ENCODE data around the gene FRZB.
"Not testable (repeated sequence)": the region's sequence is repeated elsewhere in the genome, so short reads cannot be mapped to it uniquely, and the experiment has no call there.

The FRZB gene

GRCh38 chr2:182890773-182891378 lies 24.4 kb upstream of the FRZB start:
- peaks cover 0 to 3% (median 0%) of the 10 kb centered on the region in 5 donors for H3K9me3 ChIP-seq (ENCODE audit: control insufficient read depth in 5 of 5, low read length in 5 of 5)
- H3K9ac ChIP-seq (ENCODE audit: low read length in 5 of 5) = no peak overlapping the region

GRCh38 chr2:182890305-182890704 lies 23.9 kb upstream of the FRZB start:
- Histone ChIP-seq H3K9me3 (ENCODE audit: control insufficient read depth in 5 of 5, low read length in 5 of 5) (peaks cover 0 to 3% (median 0%) of the 10 kb centered on the region in 5 donors), H3K36me3 (ENCODE audit: control insufficient read depth in 5 of 5, insufficient read depth in 5 of 5, low read length in 5 of 5) (no peaks in the 10 kb centered on the region), H3K27ac (ENCODE audit: low read depth, low read length) (no peak overlapping the region), H3K4me1 (ENCODE audit: control insufficient read depth in 5 of 5, insufficient read depth in 5 of 5, low read length in 5 of 5) (no peaks in the 10 kb centered on the region), H3K4me3 (ENCODE audit: low read depth in 1 of 5, low read length in 5 of 5) (no peak overlapping the region), H3K9ac (ENCODE audit: low read length in 5 of 5) (no peak overlapping the region), H3K27me3 (ENCODE audit: control insufficient read depth in 5 of 5, insufficient read depth in 4 of 5, low read length in 5 of 5) (no peaks in the 10 kb centered on the region)

More at GRCh38 chr2:182890773-182891378, 24.4 kb upstream of the FRZB start:
- H3K27me3 ChIP-seq (ENCODE audit: control insufficient read depth in 5 of 5, insufficient read depth in 4 of 5, low read length in 5 of 5) = no peaks in the 10 kb centered on the region
- no peaks in the 10 kb centered on the region for H3K4me1 ChIP-seq (ENCODE audit: control insufficient read depth in 5 of 5, insufficient read depth in 5 of 5, low read length in 5 of 5)
- H3K36me3 ChIP-seq (ENCODE audit: control insufficient read depth in 5 of 5, insufficient read depth in 5 of 5, low read length in 5 of 5) = no peaks in the 10 kb centered on the region
- no peak overlapping the region for H3K4me3 ChIP-seq (ENCODE audit: low read depth in 1 of 5, low read length in 5 of 5)
- no peak overlapping the region for H3K27ac ChIP-seq (ENCODE audit: low read depth, low read length)

- Histone ChIP-seq H3K4me3 (ENCODE audit: low read depth in 1 of 5, low read length in 5 of 5) (no peak overlapping the region), H3K4me1 (ENCODE audit: control insufficient read depth in 5 of 5, insufficient read depth in 5 of 5, low read length in 5 of 5) (no peaks in the 10 kb centered on the region), H3K36me3 (ENCODE audit: control insufficient read depth in 5 of 5, insufficient read depth in 5 of 5, low read length in 5 of 5) (no peaks in the 10 kb centered on the region), H3K9ac (ENCODE audit: low read length in 5 of 5) (no peak overlapping the region), H3K27ac (ENCODE audit: low read depth, low read length) (no peak overlapping the region), H3K27me3 (ENCODE audit: control insufficient read depth in 5 of 5, insufficient read depth in 4 of 5, low read length in 5 of 5) (no peaks in the 10 kb centered on the region), H3K9me3 (ENCODE audit: control insufficient read depth in 5 of 5, low read length in 5 of 5) (no peaks in the 10 kb centered on the region)
Observed at GRCh38 chr2:182887753-182888415, 21.4 kb upstream of the FRZB start.

- no peaks in the 10 kb centered on the region for H3K4me1 ChIP-seq (ENCODE audit: control insufficient read depth in 5 of 5, insufficient read depth in 5 of 5, low read length in 5 of 5)
- H3K27ac ChIP-seq (ENCODE audit: low read depth, low read length) = no peak overlapping the region
- no peak overlapping the region for H3K4me3 ChIP-seq (ENCODE audit: low read depth in 1 of 5, low read length in 5 of 5)
- no peaks in the 10 kb centered on the region for H3K27me3 ChIP-seq (ENCODE audit: control insufficient read depth in 5 of 5, insufficient read depth in 4 of 5, low read length in 5 of 5)
- no peaks in the 10 kb centered on the region for H3K9me3 ChIP-seq (ENCODE audit: control insufficient read depth in 5 of 5, low read length in 5 of 5)
- no peak overlapping the region for H3K9ac ChIP-seq (ENCODE audit: low read length in 5 of 5)
- no peaks in the 10 kb centered on the region for H3K36me3 ChIP-seq (ENCODE audit: control insufficient read depth in 5 of 5, insufficient read depth in 5 of 5, low read length in 5 of 5)
Observed at GRCh38 chr2:182887093-182887492, 20.7 kb upstream of the FRZB start.

GRCh38 chr2:182885771-182886170 lies 19.3 kb upstream of the FRZB start:
- Histone ChIP-seq H3K27ac (ENCODE audit: low read depth, low read length) (no peak overlapping the region), H3K9me3 (ENCODE audit: control insufficient read depth in 5 of 5, low read length in 5 of 5) (peaks cover 0 to 5% (median 0%) of the 10 kb centered on the region in 5 donors), H3K4me1 (ENCODE audit: control insufficient read depth in 5 of 5, insufficient read depth in 5 of 5, low read length in 5 of 5) (no peaks in the 10 kb centered on the region), H3K9ac (ENCODE audit: low read length in 5 of 5) (no peak overlapping the region), H3K4me3 (ENCODE audit: low read depth in 1 of 5, low read length in 5 of 5) (no peak overlapping the region), H3K36me3 (ENCODE audit: control insufficient read depth in 5 of 5, insufficient read depth in 5 of 5, low read length in 5 of 5) (no peaks in the 10 kb centered on the region), H3K27me3 (ENCODE audit: control insufficient read depth in 5 of 5, insufficient read depth in 4 of 5, low read length in 5 of 5) (no peaks in the 10 kb centered on the region)

GRCh38 chr2:182883451-182883850 lies 17.0 kb upstream of the FRZB start:
- H3K9me3 ChIP-seq (ENCODE audit: control insufficient read depth in 5 of 5, low read length in 5 of 5) = peaks cover 0 to 5% (median 0%) of the 10 kb centered on the region in 5 donors
- no peaks in the 10 kb centered on the region for H3K27me3 ChIP-seq (ENCODE audit: control insufficient read depth in 5 of 5, insufficient read depth in 4 of 5, low read length in 5 of 5)
- H3K9ac ChIP-seq (ENCODE audit: low read length in 5 of 5) = no peak overlapping the region
- H3K4me1 ChIP-seq (ENCODE audit: control insufficient read depth in 5 of 5, insufficient read depth in 5 of 5, low read length in 5 of 5) = no peaks in the 10 kb centered on the region
- H3K27ac ChIP-seq (ENCODE audit: low read depth, low read length) = no peak overlapping the region
- no peak overlapping the region for H3K4me3 ChIP-seq (ENCODE audit: low read depth in 1 of 5, low read length in 5 of 5)
- no peaks in the 10 kb centered on the region for H3K36me3 ChIP-seq (ENCODE audit: control insufficient read depth in 5 of 5, insufficient read depth in 5 of 5, low read length in 5 of 5)

- not testable (repeated sequence) for H3K9me3 ChIP-seq (ENCODE audit: control insufficient read depth in 5 of 5, low read length in 5 of 5); H3K36me3 ChIP-seq (ENCODE audit: control insufficient read depth in 5 of 5, insufficient read depth in 5 of 5, low read length in 5 of 5); H3K27ac ChIP-seq (ENCODE audit: low read depth, low read length); H3K27me3 ChIP-seq (ENCODE audit: control insufficient read depth in 5 of 5, insufficient read depth in 4 of 5, low read length in 5 of 5); H3K4me3 ChIP-seq (ENCODE audit: low read depth in 1 of 5, low read length in 5 of 5); H3K4me1 ChIP-seq (ENCODE audit: control insufficient read depth in 5 of 5, insufficient read depth in 5 of 5, low read length in 5 of 5); H3K9ac ChIP-seq (ENCODE audit: low read length in 5 of 5)
Observed at GRCh38 chr2:182880100-182880499, 13.7 kb upstream of the FRZB start.

GRCh38 chr2:182876653-182877052 lies 10.2 kb upstream of the FRZB start:
- H3K36me3 ChIP-seq (ENCODE audit: control insufficient read depth in 5 of 5, insufficient read depth in 5 of 5, low read length in 5 of 5); H3K4me1 ChIP-seq (ENCODE audit: control insufficient read depth in 5 of 5, insufficient read depth in 5 of 5, low read length in 5 of 5); H3K27me3 ChIP-seq (ENCODE audit: control insufficient read depth in 5 of 5, insufficient read depth in 4 of 5, low read length in 5 of 5); H3K4me3 ChIP-seq (ENCODE audit: low read depth in 1 of 5, low read length in 5 of 5); H3K27ac ChIP-seq (ENCODE audit: low read depth, low read length); H3K9me3 ChIP-seq (ENCODE audit: control insufficient read depth in 5 of 5, low read length in 5 of 5); H3K9ac ChIP-seq (ENCODE audit: low read length in 5 of 5): not testable (repeated sequence)

- Histone ChIP-seq H3K27me3 (ENCODE audit: control insufficient read depth in 5 of 5, insufficient read depth in 4 of 5, low read length in 5 of 5) (peaks cover 2 to 16% (median 4%) of the 10 kb centered on the region in 5 donors), H3K9me3 (ENCODE audit: control insufficient read depth in 5 of 5, low read length in 5 of 5) (no peaks in the 10 kb centered on the region), H3K4me3 (ENCODE audit: low read depth in 1 of 5, low read length in 5 of 5) (no peak overlapping the region), H3K4me1 (ENCODE audit: control insufficient read depth in 5 of 5, insufficient read depth in 5 of 5, low read length in 5 of 5) (peaks cover 2 to 24% (median 20%) of the 10 kb centered on the region in 5 donors), H3K36me3 (ENCODE audit: control insufficient read depth in 5 of 5, insufficient read depth in 5 of 5, low read length in 5 of 5) (no peaks in the 10 kb centered on the region), H3K9ac (ENCODE audit: low read length in 5 of 5) (no peak overlapping the region), H3K27ac (ENCODE audit: low read depth, low read length) (no peak overlapping the region)
Observed at GRCh38 chr2:182870227-182870626, 3.8 kb upstream of the FRZB start.

GRCh38 chr2:182868054-182868796 lies 1.8 kb upstream of the FRZB start:
- no peak overlapping the region for H3K4me3 ChIP-seq (ENCODE audit: low read depth in 1 of 5, low read length in 5 of 5)
- H3K36me3 ChIP-seq (ENCODE audit: control insufficient read depth in 5 of 5, insufficient read depth in 5 of 5, low read length in 5 of 5) = no peaks in the 10 kb centered on the region
- no peaks in the 10 kb centered on the region for H3K9me3 ChIP-seq (ENCODE audit: control insufficient read depth in 5 of 5, low read length in 5 of 5)
- no peak overlapping the region for H3K27ac ChIP-seq (ENCODE audit: low read depth, low read length)
- H3K4me1 ChIP-seq (ENCODE audit: control insufficient read depth in 5 of 5, insufficient read depth in 5 of 5, low read length in 5 of 5) = peaks cover 2 to 24% (median 20%) of the 10 kb centered on the region in 5 donors
- peaks cover 2 to 16% (median 4%) of the 10 kb centered on the region in 5 donors for H3K27me3 ChIP-seq (ENCODE audit: control insufficient read depth in 5 of 5, insufficient read depth in 4 of 5, low read length in 5 of 5)
- no peak overlapping the region for H3K9ac ChIP-seq (ENCODE audit: low read length in 5 of 5)
